Fibroblast of villous mesenchyme (primary cell): ENCODE data around the gene PTGDR. TPM values are rescaled to one million over a fixed set of nuclear protein-coding genes. Genes with fewer than 3 reads are reported as not detected.

Experiments used
- DNase-seq: peaks from one replicate; pipeline ENCODE4 v3.0.0-alpha.2; 2010; ENCODE audit warnings: low read depth
- H3K4me3 ChIP-seq: 2 replicates; pipeline ENCODE4 v1.5.1; 2011; ENCODE audit warnings: low read depth, mild to moderate bottlenecking, low read length
- total RNA-seq: library from RNA; depleted of rRNA; stranded (reverse); fragments of >200 nt; gene quantifications from 2 replicates; pipeline ENCODE4 v1.2.3, GENCODE V29; 2012
- TF ChIP-seq, protein P1 (sequence below): IDR thresholded peaks from 2 replicates; pipeline ENCODE4 v1.5.1; 2012; ENCODE audit warnings: low read depth, mild to moderate bottlenecking, low read length; ENCODE audit not compliant: insufficient read depth

Gene PTGDR
- total RNA-seq, 1 donor = not detected

DNA sequence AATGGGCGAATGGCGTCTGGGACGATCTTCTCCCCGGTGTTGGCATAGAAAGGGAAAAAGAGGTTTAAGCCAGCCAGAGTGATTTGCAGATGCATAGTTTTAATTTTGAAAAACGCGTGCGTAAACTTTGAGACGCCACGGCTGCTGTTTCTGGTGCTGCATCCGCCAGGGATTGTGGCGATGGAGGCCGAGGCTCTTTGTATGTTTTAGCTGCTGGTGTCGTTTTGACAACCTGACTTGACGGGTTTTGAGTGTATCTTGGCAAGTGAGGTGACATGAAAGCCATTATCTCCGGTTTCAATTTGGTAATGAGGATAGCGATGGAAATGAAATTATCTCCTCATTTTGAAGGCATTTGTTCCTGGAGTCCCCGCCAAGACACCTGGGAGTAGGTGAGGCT is 1.6 kb downstream of the PTGDR start:
- H3K4me3 ChIP-seq = no peak overlapping the region
- TF ChIP-seq, protein P1, sequence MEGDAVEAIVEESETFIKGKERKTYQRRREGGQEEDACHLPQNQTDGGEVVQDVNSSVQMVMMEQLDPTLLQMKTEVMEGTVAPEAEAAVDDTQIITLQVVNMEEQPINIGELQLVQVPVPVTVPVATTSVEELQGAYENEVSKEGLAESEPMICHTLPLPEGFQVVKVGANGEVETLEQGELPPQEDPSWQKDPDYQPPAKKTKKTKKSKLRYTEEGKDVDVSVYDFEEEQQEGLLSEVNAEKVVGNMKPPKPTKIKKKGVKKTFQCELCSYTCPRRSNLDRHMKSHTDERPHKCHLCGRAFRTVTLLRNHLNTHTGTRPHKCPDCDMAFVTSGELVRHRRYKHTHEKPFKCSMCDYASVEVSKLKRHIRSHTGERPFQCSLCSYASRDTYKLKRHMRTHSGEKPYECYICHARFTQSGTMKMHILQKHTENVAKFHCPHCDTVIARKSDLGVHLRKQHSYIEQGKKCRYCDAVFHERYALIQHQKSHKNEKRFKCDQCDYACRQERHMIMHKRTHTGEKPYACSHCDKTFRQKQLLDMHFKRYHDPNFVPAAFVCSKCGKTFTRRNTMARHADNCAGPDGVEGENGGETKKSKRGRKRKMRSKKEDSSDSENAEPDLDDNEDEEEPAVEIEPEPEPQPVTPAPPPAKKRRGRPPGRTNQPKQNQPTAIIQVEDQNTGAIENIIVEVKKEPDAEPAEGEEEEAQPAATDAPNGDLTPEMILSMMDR = no peak
- DNase-seq = no peak

DNA sequence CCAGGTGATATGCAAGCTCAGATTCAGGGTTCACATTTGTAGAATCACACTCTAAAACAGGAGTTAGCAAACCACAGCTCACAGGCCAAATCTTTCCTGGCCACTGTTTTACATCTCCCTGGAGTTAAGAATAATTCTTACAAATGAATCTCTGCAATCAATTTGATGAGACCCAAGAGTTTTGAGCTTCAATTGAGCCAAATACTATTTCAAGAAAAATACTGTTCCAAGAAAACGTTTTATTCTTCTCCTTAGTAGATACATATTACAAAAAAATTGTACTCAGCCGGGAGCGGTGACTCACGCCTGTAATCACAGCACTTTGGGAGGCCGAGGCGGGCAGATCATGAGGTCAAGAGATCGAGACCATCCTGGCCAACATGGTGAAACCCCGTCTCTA is 2.5 kb downstream of the PTGDR start:
- TF ChIP-seq, protein P1 = no peak
- no peak for DNase-seq
- no peak overlapping the region for H3K4me3 ChIP-seq

DNA sequence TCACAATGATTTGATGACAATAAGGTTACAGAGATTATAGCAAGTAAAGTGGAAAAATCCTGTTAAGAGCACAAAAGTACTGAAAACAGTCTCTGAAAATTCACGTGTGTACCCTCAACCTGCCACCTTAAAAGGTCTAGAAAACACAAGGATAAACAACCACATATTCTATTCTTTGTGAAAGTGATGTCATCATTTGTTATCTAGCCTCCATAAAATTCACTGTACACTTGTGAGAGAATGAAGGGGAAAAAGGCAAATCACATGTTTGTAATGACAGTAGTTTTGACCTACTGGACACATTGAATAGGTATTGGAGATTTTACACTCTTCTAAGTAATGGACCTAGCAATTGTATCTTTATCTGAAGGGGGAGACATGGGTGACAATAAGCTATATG is 4.0 kb downstream of the PTGDR start:
- no peak overlapping the region for H3K4me3 ChIP-seq
- DNase-seq = no peak
- TF ChIP-seq, protein P1 = no peak

DNA sequence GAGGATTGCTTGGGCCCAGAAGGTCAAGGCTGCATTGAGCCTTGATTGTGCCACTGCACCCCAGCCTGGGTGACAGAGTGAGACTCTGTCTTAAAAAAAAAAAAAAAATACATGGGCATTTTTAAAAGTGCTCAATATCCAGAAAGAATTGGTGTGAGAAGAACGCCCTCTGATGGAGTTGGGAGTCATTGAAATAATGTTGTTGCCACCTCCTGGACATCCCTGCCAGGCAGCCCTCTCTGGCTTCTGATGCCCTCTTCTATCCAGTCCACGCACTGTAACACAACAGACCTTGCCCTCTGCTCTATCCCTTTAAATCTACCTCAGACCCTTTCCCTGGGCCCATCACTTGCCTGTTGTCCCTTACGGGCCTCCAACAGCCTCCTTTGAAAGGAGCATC is 4.9 kb downstream of the PTGDR start:
- TF ChIP-seq, protein P1 = peak; percentile 52
- DNase-seq = peak; percentile 52
- H3K4me3 ChIP-seq = no peak overlapping the region

DNA sequence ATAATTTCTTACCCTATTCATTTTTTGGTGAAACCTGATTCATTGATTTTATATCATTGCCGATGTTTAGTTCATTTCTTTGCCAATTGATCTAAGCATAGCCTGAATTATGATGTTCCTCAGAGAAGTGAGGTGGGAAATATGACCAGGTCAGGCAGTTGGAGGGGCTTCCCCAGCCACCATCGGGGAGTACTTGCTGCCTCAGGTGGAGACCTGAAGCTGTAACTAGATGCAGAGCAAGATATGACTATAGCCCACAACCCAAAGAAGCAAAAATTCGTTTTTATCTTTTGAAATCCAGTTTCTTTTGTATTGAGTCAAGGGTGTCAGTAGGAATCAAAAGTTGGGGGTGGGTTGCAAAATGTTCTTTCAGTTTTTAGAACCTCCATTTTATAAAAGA is 7.9 kb downstream of the PTGDR start:
- DNase-seq = no peak
- TF ChIP-seq, protein P1 = no peak
- no peak overlapping the region for H3K4me3 ChIP-seq

DNA sequence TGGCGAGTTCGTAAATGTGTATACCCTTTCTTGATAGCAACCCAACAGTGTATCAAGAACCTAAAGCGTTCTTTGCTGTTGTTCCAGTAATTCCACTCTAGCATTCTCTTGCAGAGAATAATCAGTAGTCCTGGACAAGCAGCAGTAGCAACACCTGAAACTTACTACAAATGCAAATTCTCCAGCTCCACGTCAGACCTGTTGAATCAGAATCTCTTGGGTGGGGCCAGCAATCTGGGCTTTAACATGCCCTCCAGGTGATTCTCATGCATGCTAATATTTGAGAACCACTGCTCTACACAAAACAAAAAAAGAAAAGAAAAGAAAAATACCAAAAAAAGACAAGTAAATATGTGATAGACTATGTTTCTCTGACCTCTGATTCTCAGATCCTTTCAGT is 10.1 kb downstream of the PTGDR start:
- no peak for DNase-seq
- TF ChIP-seq, protein P1 = no peak
- H3K4me3 ChIP-seq = no peak overlapping the region

DNA sequence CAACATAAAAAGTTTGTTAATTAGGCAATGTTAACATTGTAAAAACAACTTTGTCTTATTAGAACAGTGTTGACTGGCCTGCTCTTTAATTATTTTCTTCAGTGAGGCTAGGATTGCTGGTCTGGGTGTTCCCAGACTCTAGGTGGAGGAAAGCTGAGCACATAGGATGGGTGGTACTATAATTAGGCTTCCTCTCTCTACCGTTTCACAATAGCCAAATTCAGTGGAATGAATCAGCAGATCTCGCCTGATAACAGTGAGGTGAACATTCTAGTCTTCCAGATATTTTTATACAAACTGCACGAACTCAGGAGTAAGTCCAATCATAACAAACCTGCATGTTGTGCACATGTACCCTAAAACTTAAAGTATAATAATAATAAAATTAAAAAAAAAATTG is 11.9 kb downstream of the PTGDR start:
- no peak overlapping the region for H3K4me3 ChIP-seq
- DNase-seq = peak; percentile 69
- TF ChIP-seq, protein P1 = no peak
